CD4-positive, alpha-beta T cell treated with Interleukin-6 at 100 ng/mL for 8 hours (primary cell): Measurements from ENCODE around the gene ASTN2.

Experiments
- DNase-seq: peaks from one replicate; pipeline ENCODE4 v3.0.0-alpha.2; 2020; ENCODE audit warnings: mixed read lengths, low spot score

The ASTN2 gene

GRCh38 chr9:117250610-117251215 lies 164.1 kb downstream of the ASTN2 start:
- DNase-seq: no peak

- no peak for DNase-seq
Observed at GRCh38 chr9:117249799-117250198, 165.1 kb downstream of the ASTN2 start.

- DNase-seq: no peak
Observed at GRCh38 chr9:117247266-117247665, 167.6 kb downstream of the ASTN2 start.

- no peak for DNase-seq
Observed at GRCh38 chr9:117245175-117245829, 169.6 kb downstream of the ASTN2 start.

GRCh38 chr9:117242082-117242481 lies 172.8 kb downstream of the ASTN2 start:
- DNase-seq: no peak

- no peak for DNase-seq
Observed at GRCh38 chr9:117239428-117239827, 175.4 kb downstream of the ASTN2 start.

- no peak for DNase-seq
Observed at GRCh38 chr9:117234103-117234502, 180.8 kb downstream of the ASTN2 start.

- DNase-seq: no peak
Observed at GRCh38 chr9:117233016-117233415, 181.8 kb downstream of the ASTN2 start.

GRCh38 chr9:117232281-117232680 lies 182.6 kb downstream of the ASTN2 start:
- DNase-seq: no peak

- DNase-seq: no peak
Observed at GRCh38 chr9:117231012-117231411, 183.8 kb downstream of the ASTN2 start.

- DNase-seq: no peak
Observed at GRCh38 chr9:117224695-117225094, 190.2 kb downstream of the ASTN2 start.

GRCh38 chr9:117218951-117219350 lies 195.9 kb downstream of the ASTN2 start:
- no peak for DNase-seq

GRCh38 chr9:117214416-117214815 lies 200.4 kb downstream of the ASTN2 start:
- DNase-seq: no peak

GRCh38 chr9:117211280-117211679 lies 203.6 kb downstream of the ASTN2 start:
- no peak for DNase-seq

- no peak for DNase-seq
Observed at GRCh38 chr9:117205806-117206205, 209.1 kb downstream of the ASTN2 start.

- no peak for DNase-seq
Observed at GRCh38 chr9:117204971-117205370, 209.9 kb downstream of the ASTN2 start.

GRCh38 chr9:117191504-117192261 lies 223.2 kb downstream of the ASTN2 start:
- no peak for DNase-seq

GRCh38 chr9:117189121-117189520 lies 225.7 kb downstream of the ASTN2 start:
- no peak for DNase-seq

- DNase-seq: no peak
Observed at GRCh38 chr9:117188394-117188793, 226.5 kb downstream of the ASTN2 start.

GRCh38 chr9:117187498-117187897 lies 227.4 kb downstream of the ASTN2 start:
- DNase-seq: no peak

GRCh38 chr9:117184173-117184572 lies 230.7 kb downstream of the ASTN2 start:
- DNase-seq: no peak

- DNase-seq: no peak
Observed at GRCh38 chr9:117182046-117182445, 232.8 kb downstream of the ASTN2 start.

- no peak for DNase-seq
Observed at GRCh38 chr9:117180896-117181445, 233.9 kb downstream of the ASTN2 start.
